SK-N-SH (cell line): ENCODE results near the gene FASTKD3. TPM values are rescaled to one million over a fixed set of nuclear protein-coding genes. Genes with fewer than 3 reads are reported as not detected.

Experiments
- CTCF ChIA-PET: fragments of 300-600, 350-600 bp; formaldehyde crosslinking; extraction: SDS; loops from one replicate; lab custom pipeline; 2021; lab: Yijun Ruan, JAX
- POLR2A ChIA-PET: fragments of 350-600 bp; sonication (Branson Sonifier 250); formaldehyde crosslinking; extraction: SDS; loops from one replicate; lab custom pipeline; 2020; ENCODE audit warnings: antibody characterized with exemption, inconsistent platforms; lab: Yijun Ruan, JAX
- DNase-seq: peaks from one replicate; pipeline ENCODE4 v3.0.0; 2012
- H2AFZ ChIP-seq: fragments of 200-600 bp; sonication (generic); 2 replicates; pipeline ENCODE4 v1.8.1; 2016; ENCODE audit warnings: antibody characterized with exemption, mild to moderate bottlenecking, low read depth
- H3F3A ChIP-seq: fragments of 200-600 bp; sonication (generic); replicated peaks from 2 replicates; pipeline ENCODE3; 2016; ENCODE audit warnings: antibody characterized with exemption, mild to moderate bottlenecking; ENCODE audit not compliant: insufficient read depth
- H3K27ac ChIP-seq, 2 experiments: fragments of 200-500 bp in 1 of 2; fragments of 200-600 bp in 1 of 2; sonication (Bioruptor generic) in 1 of 2; sonication (generic), shearing (Covaris generic) in 1 of 2; 2 replicates each; pipeline versions ENCODE4 v1.5.1 to v1.6.1; 2014 to 2016; ENCODE audit warnings: low read depth in 2 of 2, inconsistent platforms in 1 of 2, low read length in 1 of 2, mild to moderate bottlenecking in 1 of 2, mixed read lengths in 1 of 2
- H3K27me3 ChIP-seq: fragments of 200-600 bp; sonication (generic), shearing (Covaris generic); 2 replicates; pipeline ENCODE4 v1.6.1; 2016; ENCODE audit warnings: mixed run types; ENCODE audit not compliant: insufficient read depth
- H3K36me3 ChIP-seq, 2 experiments: fragments of 200-500 bp in 1 of 2; fragments of 200-600 bp in 1 of 2; sonication (Bioruptor generic) in 1 of 2; sonication (generic) in 1 of 2; replicated peaks in 1 of 2; 2 replicates each; pipeline versions ENCODE3 to v1.5.1; 2014 to 2016; ENCODE audit warnings: low read length in 1 of 2, mild to moderate bottlenecking in 1 of 2; ENCODE audit not compliant: insufficient read depth in 2 of 2, control insufficient read depth in 1 of 2
- H3K4me1 ChIP-seq, 2 experiments: fragments of 200-500 bp in 1 of 2; fragments of 200-600 bp in 1 of 2; sonication (Bioruptor generic) in 1 of 2; sonication (generic), shearing (Covaris generic) in 1 of 2; 2 replicates each; pipeline versions ENCODE4 v1.5.1 to v1.6.1; 2014 to 2016; ENCODE audit warnings: low read depth in 1 of 2, low read length in 1 of 2, mixed run types in 1 of 2; ENCODE audit not compliant: insufficient read depth in 2 of 2, control insufficient read depth in 1 of 2
- H3K4me2 ChIP-seq: fragments of 200-600 bp; sonication (generic), shearing (Covaris generic); 2 replicates; pipeline ENCODE4 v1.6.1; 2017; ENCODE audit warnings: mixed run types
- H3K4me3 ChIP-seq, 2 experiments: fragments of 200-500 bp in 1 of 2; fragments of 200-600 bp in 1 of 2; sonication (Bioruptor generic) in 1 of 2; sonication (generic), shearing (Covaris generic) in 1 of 2; 2 replicates each; pipeline versions ENCODE4 v1.5.1 to v1.8.1; 2014 to 2016; ENCODE audit warnings: low read depth in 2 of 2, inconsistent platforms in 1 of 2, low read length in 1 of 2, mild to moderate bottlenecking in 1 of 2, mixed read lengths in 1 of 2, moderate library complexity in 1 of 2
- H3K79me2 ChIP-seq: fragments of 200-600 bp; sonication (generic); 2 replicates; pipeline ENCODE4 v1.8.1; 2017; ENCODE audit warnings: mild to moderate bottlenecking; ENCODE audit not compliant: insufficient read depth
- H3K9ac ChIP-seq: fragments of 200-600 bp; sonication (generic); 2 replicates; pipeline ENCODE4 v1.6.1; 2017; ENCODE audit warnings: mixed run types
- H3K9me2 ChIP-seq: fragments of 200-600 bp; sonication (generic); 2 replicates; pipeline ENCODE4 v1.6.1; 2017; ENCODE audit warnings: mixed run types
- H3K9me3 ChIP-seq: fragments of 200-600 bp; sonication (generic); 2 replicates; pipeline ENCODE4 v1.6.1; 2017; ENCODE audit warnings: mixed run types, mild to moderate bottlenecking, moderate library complexity
- H4K20me1 ChIP-seq: fragments of 200-600 bp; sonication (generic); 2 replicates; pipeline ENCODE4 v1.6.1; 2017; ENCODE audit warnings: mild to moderate bottlenecking, mixed run types; ENCODE audit not compliant: insufficient read depth
- EZH2phosphoT487 ChIP-seq: fragments of 200-600 bp; sonication (generic); IDR thresholded peaks from 2 replicates; pipeline ENCODE4 v1.6.1; 2017; ENCODE audit warnings: low read depth, mixed run types, mild to moderate bottlenecking, antibody characterized with exemption, moderate library complexity, borderline replicate concordance
- FOSL2 ChIP-seq: IDR thresholded peaks from 2 replicates; pipeline ENCODE4 v1.4.0; 2012; ENCODE audit warnings: low read depth, mild to moderate bottlenecking, moderate library complexity, borderline replicate concordance
- FOXJ3 ChIP-seq: sonication (generic); formaldehyde crosslinking; IDR thresholded peaks from 2 replicates; pipeline ENCODE4 v1.5.1; 2020; ENCODE audit warnings: mild to moderate bottlenecking, missing genetic modification reagents
- FOXM1 ChIP-seq: IDR thresholded peaks from 2 replicates; pipeline ENCODE4 v1.4.0; 2012; ENCODE audit warnings: low read depth, mild to moderate bottlenecking
- GATA2 ChIP-seq: sonication (generic); formaldehyde crosslinking; IDR thresholded peaks from 2 replicates; pipeline ENCODE4 v1.5.0; 2020; ENCODE audit warnings: mild to moderate bottlenecking, missing genetic modification reagents
- MEF2A ChIP-seq: IDR thresholded peaks from 2 replicates; pipeline ENCODE4 v1.4.0; 2012; ENCODE audit warnings: low read depth, borderline replicate concordance
- POLR2AphosphoS5 ChIP-seq: IDR thresholded peaks from 2 replicates; pipeline ENCODE4 v1.6.1; 2012; ENCODE audit warnings: low read depth, low read length
- RAD21 ChIP-seq: IDR thresholded peaks from 2 replicates; pipeline ENCODE4 v1.6.1; 2012; ENCODE audit warnings: mild to moderate bottlenecking, low read length
- RCOR1 ChIP-seq: fragments of 150-350 bp; IDR thresholded peaks from 2 replicates; pipeline ENCODE4 v1.6.1; 2017; ENCODE audit warnings: antibody characterized with exemption, low read length
- RFX5 ChIP-seq: IDR thresholded peaks from 2 replicates; pipeline ENCODE4 v1.6.1; 2012; ENCODE audit warnings: mild to moderate bottlenecking, improper control_type of control experiment, low read length
- SMC3 ChIP-seq: IDR thresholded peaks from 2 replicates; pipeline ENCODE4 v1.6.1; 2012; ENCODE audit warnings: low read depth, low read length, improper control_type of control experiment
- TAF1 ChIP-seq: IDR thresholded peaks from 2 replicates; pipeline ENCODE4 v1.6.1; 2012; ENCODE audit warnings: low read depth, mild to moderate bottlenecking, low read length, moderate library complexity, borderline replicate concordance
- YY1 ChIP-seq: IDR thresholded peaks from 2 replicates; pipeline ENCODE4 v1.4.0; 2012; ENCODE audit warnings: low read depth, mild to moderate bottlenecking
- WGBS: methylation state at CpG from one replicate; pipeline ENCODE4 v1.1.6; 2017; ENCODE audit warnings: low lambda C conversion rate; 5-methylcytosine and 5-hydroxymethylcytosine counted together
- polyA plus RNA-seq, 3 experiments: library from polyadenylated mRNA; depleted of rRNA; stranded (reverse); fragments of >200 nt; gene quantifications; 2 replicates each; pipeline ENCODE4 v1.2.3, GENCODE V29; 2012
- TF ChIP-seq, protein P1 (sequence below): fragments of 200-600 bp; sonication (generic); IDR thresholded peaks from 2 replicates; pipeline ENCODE4 v1.6.1; 2017; ENCODE audit warnings: antibody characterized with exemption, mild to moderate bottlenecking, moderate library complexity
- TF ChIP-seq, protein P2 (sequence below): IDR thresholded peaks from 2 replicates; pipeline ENCODE4 v1.4.0; 2012; ENCODE audit warnings: low read depth
- TF ChIP-seq, protein P3 (sequence below): fragments of 150-350 bp; IDR thresholded peaks from 2 replicates; pipeline ENCODE4 v1.6.1; 2017; ENCODE audit warnings: antibody characterized with exemption, low read length, low read depth, borderline replicate concordance
- TF ChIP-seq, protein P4 (sequence below): IDR thresholded peaks from 2 replicates; pipeline ENCODE4 v1.4.0; 2012; ENCODE audit warnings: low read depth, borderline replicate concordance
- TF ChIP-seq, protein P5 (sequence below): IDR thresholded peaks from 2 replicates; pipeline ENCODE4 v1.4.0; 2012; ENCODE audit warnings: low read depth, borderline replicate concordance

The FASTKD3 gene
- polyA plus RNA-seq, 1 of the 3 experiments (the other 2 are of a cell fraction) = 5.4 TPM

DNA sequence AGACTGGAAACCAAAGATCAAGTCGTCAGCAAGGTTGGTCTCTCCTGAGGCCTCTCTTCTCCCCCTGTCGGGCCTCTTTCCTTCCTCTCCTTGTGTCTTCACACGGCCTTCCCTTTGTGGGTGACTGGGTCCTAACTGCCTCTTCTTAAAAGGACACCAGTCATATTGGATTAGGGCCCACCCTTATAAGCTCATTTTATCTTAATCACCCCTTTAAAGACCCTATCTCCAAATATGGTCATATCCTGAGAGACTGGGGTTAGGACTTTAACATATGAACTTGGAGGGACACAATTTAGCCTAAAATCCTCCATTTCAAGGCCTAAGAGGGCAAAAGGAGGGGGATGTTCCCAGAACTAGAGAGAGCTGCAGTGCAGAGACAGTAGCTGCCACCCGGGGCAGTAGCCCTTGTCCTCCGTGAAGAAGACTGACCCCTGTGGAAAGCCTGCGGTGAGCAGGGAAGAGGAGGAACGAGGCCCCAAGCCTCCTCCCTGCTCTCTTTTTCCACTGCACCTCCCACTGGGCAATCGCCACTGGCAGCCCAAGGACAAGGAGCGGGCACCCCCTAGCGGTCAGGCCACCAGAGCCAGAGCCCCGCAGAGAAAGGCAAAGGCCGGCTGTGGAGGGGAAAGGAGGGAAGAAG is 52.8 kb downstream of the FASTKD3 start:
- H3K9ac ChIP-seq = no peak overlapping the region
- H3K27ac ChIP-seq = no peak overlapping the region
- no peaks in the 10 kb centered on the region for H3K36me3 ChIP-seq
- peak overlapping the region in 1 of 2 experiments; percentile 51; a peak in 1 of 4 replicates for H3K4me3 ChIP-seq
- no peak overlapping the region for H3K4me2 ChIP-seq
- TF ChIP-seq, protein P1, sequence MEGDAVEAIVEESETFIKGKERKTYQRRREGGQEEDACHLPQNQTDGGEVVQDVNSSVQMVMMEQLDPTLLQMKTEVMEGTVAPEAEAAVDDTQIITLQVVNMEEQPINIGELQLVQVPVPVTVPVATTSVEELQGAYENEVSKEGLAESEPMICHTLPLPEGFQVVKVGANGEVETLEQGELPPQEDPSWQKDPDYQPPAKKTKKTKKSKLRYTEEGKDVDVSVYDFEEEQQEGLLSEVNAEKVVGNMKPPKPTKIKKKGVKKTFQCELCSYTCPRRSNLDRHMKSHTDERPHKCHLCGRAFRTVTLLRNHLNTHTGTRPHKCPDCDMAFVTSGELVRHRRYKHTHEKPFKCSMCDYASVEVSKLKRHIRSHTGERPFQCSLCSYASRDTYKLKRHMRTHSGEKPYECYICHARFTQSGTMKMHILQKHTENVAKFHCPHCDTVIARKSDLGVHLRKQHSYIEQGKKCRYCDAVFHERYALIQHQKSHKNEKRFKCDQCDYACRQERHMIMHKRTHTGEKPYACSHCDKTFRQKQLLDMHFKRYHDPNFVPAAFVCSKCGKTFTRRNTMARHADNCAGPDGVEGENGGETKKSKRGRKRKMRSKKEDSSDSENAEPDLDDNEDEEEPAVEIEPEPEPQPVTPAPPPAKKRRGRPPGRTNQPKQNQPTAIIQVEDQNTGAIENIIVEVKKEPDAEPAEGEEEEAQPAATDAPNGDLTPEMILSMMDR = peak; percentile 75
- peak; percentile 65 for TF ChIP-seq RAD21
- TF ChIP-seq SMC3 = peak; percentile 37
- no peak for TF ChIP-seq MEF2A
- TF ChIP-seq, protein P2, sequence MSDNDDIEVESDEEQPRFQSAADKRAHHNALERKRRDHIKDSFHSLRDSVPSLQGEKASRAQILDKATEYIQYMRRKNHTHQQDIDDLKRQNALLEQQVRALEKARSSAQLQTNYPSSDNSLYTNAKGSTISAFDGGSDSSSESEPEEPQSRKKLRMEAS = no peak
- no peak for TF ChIP-seq RFX5
- TF ChIP-seq, all 33 proteins: peak for 3
- Histone ChIP-seq H3K79me2 (no peaks in the 10 kb centered on the region), H2AFZ (no peak overlapping the region; the same call in 1 of the 2 replicates), H3K9me2 (no peaks in the 10 kb centered on the region), H3K4me1 (no peaks in the 10 kb centered on the region; a peak in 1 of 4 replicates), H3F3A (no peaks in the 10 kb centered on the region), H3K27me3 (peaks cover 58% of the 10 kb centered on the region; the same call in 1 of the 2 replicates), H4K20me1 (no peaks in the 10 kb centered on the region), H3K9me3 (no peaks in the 10 kb centered on the region)
- peak; percentile 80 for DNase-seq
- WGBS = 9% methylated on average over 10 of the region's 12 CpGs
- ChIA-PET CTCF (interaction anchor here (0.6 to 5.2 kb wide), 23 partner anchors 8 to 977 kb away, joined by 3 to 39 read pairs (median 4); no protein-coding TSS in a partner anchor), POLR2A (no interaction called here)

DNA sequence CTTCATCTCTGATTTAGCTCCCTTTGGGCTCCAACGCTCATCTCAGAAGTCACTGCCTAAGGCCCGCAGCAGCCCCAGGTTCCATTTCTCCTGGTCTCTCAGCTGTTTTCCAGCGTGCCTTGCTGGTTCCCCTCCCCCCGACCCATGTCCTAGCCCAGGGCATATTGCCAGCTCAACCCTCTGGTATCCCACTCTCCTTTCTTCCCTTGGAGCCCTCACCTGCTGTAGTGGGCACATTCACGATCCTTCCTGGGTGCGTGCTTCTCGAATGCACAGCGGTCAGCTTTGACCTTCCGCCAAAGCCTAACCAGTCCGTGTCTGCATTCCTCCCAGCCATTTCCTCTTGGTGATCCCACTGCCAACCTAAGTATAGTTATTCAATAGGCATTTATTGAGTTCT is 54.0 kb downstream of the FASTKD3 start:
- no peak for DNase-seq
- POLR2A ChIA-PET = no interaction called here
- Histone ChIP-seq H2AFZ (no peak overlapping the region), H3K36me3 (no peaks in the 10 kb centered on the region), H3K9ac (no peak overlapping the region), H3K4me3 (no peak overlapping the region), H3K27ac (no peak overlapping the region), H3K4me2 (no peak overlapping the region), H4K20me1 (no peaks in the 10 kb centered on the region), H3K9me2 (no peaks in the 10 kb centered on the region), H3K27me3 (peaks cover 46% of the 10 kb centered on the region; the same call in 1 of the 2 replicates), H3K4me1 (no peaks in the 10 kb centered on the region; a peak in 1 of 4 replicates), H3F3A (no peaks in the 10 kb centered on the region), H3K9me3 (no peaks in the 10 kb centered on the region), H3K79me2 (no peaks in the 10 kb centered on the region)
- WGBS = 51% methylated on average over 10 of the region's 10 CpGs
- CTCF ChIA-PET = interaction anchor here (1.1 to 5.2 kb wide), 3 partner anchors 13 to 976 kb away, joined by 3 to 39 read pairs (median 13); no protein-coding TSS in a partner anchor
- TF ChIP-seq TAF1 (no peak), EZH2phosphoT487 (no peak), RFX5 (no peak), YY1 (no peak), FOXM1 (no peak), GATA2 (CRISPR knock-in tag) (no peak), FOXJ3 (CRISPR knock-in tag) (no peak), RCOR1 (no peak), POLR2AphosphoS5 (no peak), FOSL2 (no peak)
- TF ChIP-seq, protein P3, sequence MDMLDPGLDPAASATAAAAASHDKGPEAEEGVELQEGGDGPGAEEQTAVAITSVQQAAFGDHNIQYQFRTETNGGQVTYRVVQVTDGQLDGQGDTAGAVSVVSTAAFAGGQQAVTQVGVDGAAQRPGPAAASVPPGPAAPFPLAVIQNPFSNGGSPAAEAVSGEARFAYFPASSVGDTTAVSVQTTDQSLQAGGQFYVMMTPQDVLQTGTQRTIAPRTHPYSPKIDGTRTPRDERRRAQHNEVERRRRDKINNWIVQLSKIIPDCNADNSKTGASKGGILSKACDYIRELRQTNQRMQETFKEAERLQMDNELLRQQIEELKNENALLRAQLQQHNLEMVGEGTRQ = no peak
- TF ChIP-seq, protein P4, sequence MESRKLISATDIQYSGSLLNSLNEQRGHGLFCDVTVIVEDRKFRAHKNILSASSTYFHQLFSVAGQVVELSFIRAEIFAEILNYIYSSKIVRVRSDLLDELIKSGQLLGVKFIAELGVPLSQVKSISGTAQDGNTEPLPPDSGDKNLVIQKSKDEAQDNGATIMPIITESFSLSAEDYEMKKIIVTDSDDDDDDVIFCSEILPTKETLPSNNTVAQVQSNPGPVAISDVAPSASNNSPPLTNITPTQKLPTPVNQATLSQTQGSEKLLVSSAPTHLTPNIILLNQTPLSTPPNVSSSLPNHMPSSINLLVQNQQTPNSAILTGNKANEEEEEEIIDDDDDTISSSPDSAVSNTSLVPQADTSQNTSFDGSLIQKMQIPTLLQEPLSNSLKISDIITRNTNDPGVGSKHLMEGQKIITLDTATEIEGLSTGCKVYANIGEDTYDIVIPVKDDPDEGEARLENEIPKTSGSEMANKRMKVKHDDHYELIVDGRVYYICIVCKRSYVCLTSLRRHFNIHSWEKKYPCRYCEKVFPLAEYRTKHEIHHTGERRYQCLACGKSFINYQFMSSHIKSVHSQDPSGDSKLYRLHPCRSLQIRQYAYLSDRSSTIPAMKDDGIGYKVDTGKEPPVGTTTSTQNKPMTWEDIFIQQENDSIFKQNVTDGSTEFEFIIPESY = no peak
- TF ChIP-seq, protein P5, sequence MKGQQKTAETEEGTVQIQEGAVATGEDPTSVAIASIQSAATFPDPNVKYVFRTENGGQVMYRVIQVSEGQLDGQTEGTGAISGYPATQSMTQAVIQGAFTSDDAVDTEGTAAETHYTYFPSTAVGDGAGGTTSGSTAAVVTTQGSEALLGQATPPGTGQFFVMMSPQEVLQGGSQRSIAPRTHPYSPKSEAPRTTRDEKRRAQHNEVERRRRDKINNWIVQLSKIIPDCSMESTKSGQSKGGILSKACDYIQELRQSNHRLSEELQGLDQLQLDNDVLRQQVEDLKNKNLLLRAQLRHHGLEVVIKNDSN = no peak
- TF ChIP-seq, protein P1 = no peak
